OCI-LY3 (cell line): ENCODE data around the gene GALR3.

Experiments used
- EZH2phosphoT487 ChIP-seq: fragments of 200-600 bp; shearing (Covaris generic); IDR thresholded peaks from 2 replicates; pipeline ENCODE4 v1.6.1; 2018; ENCODE audit warnings: antibody characterized with exemption, mixed run types, low read depth
- TF ChIP-seq, protein P1 (sequence below): fragments of 200-600, 300-600 bp; sonication (generic); IDR thresholded peaks from 2 replicates; pipeline ENCODE4 v1.5.1; 2014; ENCODE audit warnings: antibody characterized with exemption, low read length, low read depth

GRCh38 chr22:37794376-37794775 is 28.8 kb upstream of the GALR3 start:
- no peak for TF ChIP-seq EZH2phosphoT487
- TF ChIP-seq, protein P1, sequence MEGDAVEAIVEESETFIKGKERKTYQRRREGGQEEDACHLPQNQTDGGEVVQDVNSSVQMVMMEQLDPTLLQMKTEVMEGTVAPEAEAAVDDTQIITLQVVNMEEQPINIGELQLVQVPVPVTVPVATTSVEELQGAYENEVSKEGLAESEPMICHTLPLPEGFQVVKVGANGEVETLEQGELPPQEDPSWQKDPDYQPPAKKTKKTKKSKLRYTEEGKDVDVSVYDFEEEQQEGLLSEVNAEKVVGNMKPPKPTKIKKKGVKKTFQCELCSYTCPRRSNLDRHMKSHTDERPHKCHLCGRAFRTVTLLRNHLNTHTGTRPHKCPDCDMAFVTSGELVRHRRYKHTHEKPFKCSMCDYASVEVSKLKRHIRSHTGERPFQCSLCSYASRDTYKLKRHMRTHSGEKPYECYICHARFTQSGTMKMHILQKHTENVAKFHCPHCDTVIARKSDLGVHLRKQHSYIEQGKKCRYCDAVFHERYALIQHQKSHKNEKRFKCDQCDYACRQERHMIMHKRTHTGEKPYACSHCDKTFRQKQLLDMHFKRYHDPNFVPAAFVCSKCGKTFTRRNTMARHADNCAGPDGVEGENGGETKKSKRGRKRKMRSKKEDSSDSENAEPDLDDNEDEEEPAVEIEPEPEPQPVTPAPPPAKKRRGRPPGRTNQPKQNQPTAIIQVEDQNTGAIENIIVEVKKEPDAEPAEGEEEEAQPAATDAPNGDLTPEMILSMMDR: no peak
